Suprapubic skin (tissue), 4 donors: ENCODE data around the gene CCDC70. TPM values are rescaled to one million over a fixed set of nuclear protein-coding genes. Genes with fewer than 3 reads are reported as not detected.

ENCODE experiments used
- DNase-seq, 2 donors: peaks; one replicate each; pipeline ENCODE4 v3.0.0-alpha.2; 2019; ENCODE audit warnings: low spot score in 2 of 2
- H3K27ac ChIP-seq: fragments of 200-600 bp; sonication (generic); one replicate; pipeline ENCODE4 v1.5.1; 2019
- H3K27me3 ChIP-seq: fragments of 200-600 bp; sonication (generic); one replicate; pipeline ENCODE4 v1.5.1; 2019
- H3K36me3 ChIP-seq: fragments of 200-600 bp; sonication (generic); one replicate; pipeline ENCODE4 v1.5.1; 2019
- H3K4me1 ChIP-seq: fragments of 200-600 bp; sonication (generic); one replicate; pipeline ENCODE4 v1.5.1; 2019
- H3K4me3 ChIP-seq: fragments of 200-600 bp; sonication (generic); one replicate; pipeline ENCODE4 v1.5.1; 2019; ENCODE audit warnings: mild to moderate bottlenecking
- H3K9me3 ChIP-seq: fragments of 200-600 bp; sonication (generic); one replicate; pipeline ENCODE4 v1.5.1; 2019
- CTCF ChIP-seq, 2 donors: fragments of 200-600 bp in 1 of 2; fragments of 450-650 bp in 1 of 2; sonication (generic) in 1 of 2; IDR thresholded peaks; one replicate each; pipeline ENCODE4 v1.5.1; 2016 to 2019; ENCODE audit warnings: antibody characterized with exemption in 2 of 2, mild to moderate bottlenecking in 1 of 2, moderate library complexity in 1 of 2
- EP300 ChIP-seq: sonication (generic); formaldehyde crosslinking; IDR thresholded peaks from one replicate; pipeline ENCODE4 v1.6.1; 2017; ENCODE audit warnings: antibody characterized with exemption
- POLR2A ChIP-seq, 2 donors: fragments of 450-650 bp; IDR thresholded peaks; one replicate each; pipeline ENCODE4 v1.6.1; 2017; ENCODE audit warnings: antibody characterized with exemption in 2 of 2, mild to moderate bottlenecking in 2 of 2, moderate library complexity in 2 of 2
- POLR2AphosphoS5 ChIP-seq, 3 donors: sonication (generic); formaldehyde crosslinking; IDR thresholded peaks; one replicate each; pipeline ENCODE4 v1.6.1; 2017; ENCODE audit warnings: antibody characterized with exemption in 3 of 3
- WGBS: methylation state at CpG from one replicate; pipeline ENCODE4 v1.1.5; 2018; 5-methylcytosine and 5-hydroxymethylcytosine counted together
- total RNA-seq, 4 donors: library from RNA; depleted of rRNA; stranded (reverse); fragments of >200 nt; gene quantifications; one replicate each; pipeline ENCODE4 v1.1.0, GENCODE V29; 2016

CCDC70 gene
- total RNA-seq, 4 donors from 2014 or later, result not detected

- H3K27ac ChIP-seq, result no peak overlapping the region
- WGBS, result 97% methylated on average over 4 of the region's 5 CpGs
- no peak for TF ChIP-seq EP300
- TF ChIP-seq CTCF (IDR thresholded peaks at IDR 0.05), result no peak
- no peak for TF ChIP-seq POLR2AphosphoS5 (IDR thresholded peaks at IDR 0.05)
- no peak for TF ChIP-seq POLR2A (IDR thresholded peaks at IDR 0.05)
- peaks cover 9% of the 10 kb centered on the region for H3K4me1 ChIP-seq
- no peak overlapping the region for H3K4me3 ChIP-seq
- H3K9me3 ChIP-seq, result no peaks in the 10 kb centered on the region
- DNase-seq, result no peak
- H3K36me3 ChIP-seq, result no peaks in the 10 kb centered on the region
- no peaks in the 10 kb centered on the region for H3K27me3 ChIP-seq
Measured at GRCh38 chr13:51831519-51831918, 30.2 kb upstream of the CCDC70 start.

- no peak overlapping the region for H3K4me3 ChIP-seq
- no peaks in the 10 kb centered on the region for H3K27me3 ChIP-seq
- H3K27ac ChIP-seq, result no peak overlapping the region
- no peaks in the 10 kb centered on the region for H3K36me3 ChIP-seq
- peak in 1 of 2 donors; percentile 35 for TF ChIP-seq CTCF (IDR thresholded peaks at IDR 0.05)
- no peak for TF ChIP-seq POLR2AphosphoS5 (IDR thresholded peaks at IDR 0.05)
- H3K9me3 ChIP-seq, result no peaks in the 10 kb centered on the region
- no peaks in the 10 kb centered on the region for H3K4me1 ChIP-seq
- 67% methylated on average over 6 of the region's 6 CpGs for WGBS
- no peak for DNase-seq
Measured at GRCh38 chr13:51832471-51833152, 29.2 kb upstream of the CCDC70 start.

- Histone ChIP-seq H3K36me3 (no peaks in the 10 kb centered on the region), H3K4me1 (no peaks in the 10 kb centered on the region), H3K9me3 (no peaks in the 10 kb centered on the region), H3K27ac (no peak overlapping the region), H3K4me3 (no peak overlapping the region), H3K27me3 (no peaks in the 10 kb centered on the region)
- 83% methylated on average over 8 of the region's 10 CpGs for WGBS
- no peak for DNase-seq
- no peak for TF ChIP-seq POLR2AphosphoS5 (IDR thresholded peaks at IDR 0.05)
- TF ChIP-seq EP300, result no peak
- TF ChIP-seq CTCF (IDR thresholded peaks at IDR 0.05), result no peak
- TF ChIP-seq POLR2A (IDR thresholded peaks at IDR 0.05), result no peak
Measured at GRCh38 chr13:51833980-51834379, 27.8 kb upstream of the CCDC70 start.

GRCh38 chr13:51834581-51835171 is 27.1 kb upstream of the CCDC70 start:
- 62% methylated on average over 7 of the region's 7 CpGs for WGBS
- Histone ChIP-seq H3K4me3 (no peak overlapping the region), H3K9me3 (no peaks in the 10 kb centered on the region), H3K27ac (no peak overlapping the region), H3K4me1 (no peaks in the 10 kb centered on the region), H3K36me3 (no peaks in the 10 kb centered on the region), H3K27me3 (no peaks in the 10 kb centered on the region)
- DNase-seq, result no peak
- TF ChIP-seq POLR2AphosphoS5 (IDR thresholded peaks at IDR 0.05), result no peak
- TF ChIP-seq CTCF (IDR thresholded peaks at IDR 0.05), result no peak
- no peak for TF ChIP-seq EP300
- TF ChIP-seq POLR2A (IDR thresholded peaks at IDR 0.05), result no peak

GRCh38 chr13:51837016-51837415 is 24.8 kb upstream of the CCDC70 start:
- H3K4me3 ChIP-seq, result no peak overlapping the region
- DNase-seq, result no peak
- H3K4me1 ChIP-seq, result no peaks in the 10 kb centered on the region
- WGBS, result 94% methylated on average over 3 of the region's 3 CpGs
- no peaks in the 10 kb centered on the region for H3K9me3 ChIP-seq
- H3K27ac ChIP-seq, result no peak overlapping the region
- no peak for TF ChIP-seq POLR2AphosphoS5 (IDR thresholded peaks at IDR 0.05)
- TF ChIP-seq POLR2A (IDR thresholded peaks at IDR 0.05), result no peak
- no peak for TF ChIP-seq CTCF (IDR thresholded peaks at IDR 0.05)
- no peaks in the 10 kb centered on the region for H3K27me3 ChIP-seq
- H3K36me3 ChIP-seq, result no peaks in the 10 kb centered on the region
